AG08396 (cell line): ENCODE data around the gene NDUFAF2.

Experiments used
- DNase-seq: peaks from one replicate; pipeline ENCODE4 v3.0.0; 2012; ENCODE audit warnings: low spot score, mixed read lengths

NDUFAF2 gene

DNA sequence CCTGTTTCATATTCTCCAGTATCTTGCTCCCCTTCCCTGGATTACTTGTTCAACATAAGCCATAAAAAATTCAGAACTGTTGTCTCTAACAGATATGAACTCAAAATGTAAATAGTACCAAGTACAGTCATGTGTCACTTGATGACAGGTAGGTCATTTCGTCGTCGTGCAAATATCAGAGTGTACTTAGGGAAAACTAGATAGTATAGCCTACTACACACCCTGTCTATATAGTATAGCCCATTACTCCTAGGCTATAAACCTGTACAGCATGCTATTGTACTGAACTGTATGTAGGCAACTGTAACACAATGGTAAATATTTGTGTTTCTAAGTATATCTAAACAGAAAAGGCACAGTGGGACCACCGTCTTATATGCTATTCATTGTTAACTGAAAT is 178.1 kb downstream of the NDUFAF2 start:
- no peak for DNase-seq

DNA sequence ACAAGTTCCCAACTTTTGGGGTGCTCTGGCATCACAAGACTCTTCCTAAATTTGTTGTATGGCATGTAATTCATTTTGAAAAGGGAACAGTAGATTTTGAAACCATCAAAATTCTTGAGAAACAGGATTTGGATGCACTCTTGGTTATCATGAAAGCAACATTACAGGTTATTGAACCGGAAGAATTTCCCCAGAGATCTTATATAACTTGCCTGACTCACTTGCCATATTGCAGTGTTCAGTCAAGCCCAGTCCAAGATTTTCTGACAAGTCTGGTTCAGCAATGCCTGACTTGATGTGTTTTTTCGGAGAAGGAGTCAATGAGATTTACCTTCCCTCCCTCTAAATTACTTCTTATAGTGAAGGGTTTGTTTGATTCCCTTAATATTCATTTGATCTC is 185.3 kb downstream of the NDUFAF2 start:
- DNase-seq: no peak

DNA sequence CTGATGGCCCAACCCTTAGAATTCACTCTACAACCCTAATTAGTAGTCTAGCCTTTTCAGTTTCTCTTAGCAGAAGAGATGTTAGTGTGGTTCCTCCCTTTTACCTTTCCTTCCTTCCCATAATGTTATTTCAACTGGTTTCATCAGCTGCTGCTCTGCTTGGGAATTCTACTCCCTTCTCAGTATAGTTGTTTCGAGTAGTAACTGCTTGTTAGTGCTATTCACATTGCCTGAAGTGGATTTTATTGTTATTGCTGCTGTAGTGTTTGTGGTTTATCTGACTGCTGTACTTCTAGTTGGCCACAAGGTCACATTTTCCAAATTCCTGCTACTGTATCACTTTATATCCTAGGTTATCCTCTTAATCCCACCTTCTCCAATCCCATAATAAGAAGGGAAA is 187.6 kb downstream of the NDUFAF2 start:
- no peak for DNase-seq

DNA sequence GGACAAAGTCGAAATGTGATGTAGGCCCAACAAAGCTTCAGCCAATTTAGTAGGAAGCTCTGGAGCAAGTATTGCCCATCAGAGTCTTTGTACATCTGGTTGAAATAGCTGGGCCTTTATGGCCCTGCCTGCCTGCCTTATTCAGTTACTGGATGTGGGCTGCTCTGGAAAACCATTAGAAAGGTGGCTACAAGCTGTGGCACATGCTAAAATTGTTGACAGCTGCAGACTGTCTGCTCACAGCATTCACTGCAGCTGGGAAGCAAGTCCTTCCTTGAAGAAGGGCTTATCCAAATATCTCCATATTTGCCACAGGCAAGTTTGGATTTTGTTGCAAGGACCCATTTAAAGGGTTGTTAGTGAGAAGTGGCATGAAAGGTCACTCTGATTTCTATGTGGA is 192.8 kb downstream of the NDUFAF2 start:
- no peak for DNase-seq

DNA sequence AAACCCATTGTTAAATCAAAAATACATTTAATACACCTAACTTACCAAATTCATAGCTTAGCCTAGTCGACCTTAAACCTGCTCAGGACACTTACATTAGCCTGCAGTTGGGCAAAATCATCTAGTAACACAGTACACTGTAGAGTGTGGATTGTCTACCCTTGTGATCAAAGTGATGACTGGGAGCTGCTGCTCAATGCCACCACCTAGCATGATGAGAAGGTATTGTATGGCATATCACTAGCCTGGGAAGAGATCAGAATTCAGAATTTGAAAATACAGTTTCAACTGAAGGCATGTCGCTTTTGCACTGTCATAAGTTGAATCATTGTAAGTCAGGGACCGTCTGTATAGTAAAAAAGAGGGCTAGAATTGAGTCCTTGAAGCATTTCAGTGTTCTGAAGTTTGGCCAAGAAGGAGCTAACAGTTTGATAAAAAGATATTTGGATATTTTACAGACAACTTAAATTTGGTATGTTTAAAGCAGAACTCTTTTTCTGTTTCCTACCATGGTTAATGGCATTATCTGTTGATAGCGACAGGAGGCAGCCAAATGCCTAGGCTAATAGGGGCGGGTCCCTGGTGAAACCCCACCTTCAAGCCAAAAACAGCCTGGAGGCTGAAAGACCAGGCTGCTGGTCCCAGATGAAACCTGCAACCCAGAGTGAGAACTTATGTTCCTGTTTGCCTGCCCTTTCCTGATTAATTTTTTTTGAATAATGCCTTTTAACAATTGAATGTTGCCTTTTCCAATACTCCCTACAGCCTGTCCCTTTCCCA is 194.3 kb downstream of the NDUFAF2 start:
- DNase-seq: no peak

DNA sequence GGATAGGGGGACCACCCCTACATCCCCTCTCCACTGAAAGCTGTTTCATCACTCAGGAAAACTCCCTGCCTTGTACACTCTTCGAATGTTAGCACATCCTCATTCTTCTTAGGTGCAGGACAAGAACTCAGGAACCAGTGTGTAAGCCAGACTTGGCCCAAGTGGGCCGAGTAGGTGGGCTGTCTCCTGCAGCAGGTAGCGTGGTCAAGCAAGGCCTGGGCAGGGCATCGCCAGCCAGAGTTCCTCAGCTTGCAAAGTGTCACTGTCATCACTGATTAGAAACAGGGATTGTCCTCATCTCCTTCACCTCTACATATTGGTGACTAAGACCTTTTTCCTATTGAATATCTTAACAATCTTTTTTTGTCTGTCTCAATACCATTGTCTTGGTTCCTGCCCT is 194.9 kb downstream of the NDUFAF2 start:
- DNase-seq: no peak

DNA sequence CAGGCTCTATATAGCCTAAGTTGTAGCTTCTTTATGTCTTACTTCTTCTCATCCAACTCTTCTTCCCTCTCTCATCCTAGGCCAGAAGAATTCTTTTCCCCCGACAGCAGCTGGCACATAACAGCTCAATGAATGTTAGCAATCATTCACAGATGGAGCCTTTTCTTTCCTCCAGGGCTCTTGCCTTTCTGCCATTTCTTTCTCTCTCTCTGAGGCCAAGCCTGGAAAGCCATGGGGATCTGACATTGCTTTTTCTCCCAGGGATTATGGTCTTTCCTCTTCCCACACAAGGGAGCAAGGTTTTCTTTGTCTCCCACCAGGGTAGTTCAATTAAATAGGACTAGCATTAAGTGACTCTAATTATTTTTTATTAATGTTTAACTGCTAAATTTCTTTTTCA is 196.8 kb downstream of the NDUFAF2 start:
- DNase-seq: no peak

DNA sequence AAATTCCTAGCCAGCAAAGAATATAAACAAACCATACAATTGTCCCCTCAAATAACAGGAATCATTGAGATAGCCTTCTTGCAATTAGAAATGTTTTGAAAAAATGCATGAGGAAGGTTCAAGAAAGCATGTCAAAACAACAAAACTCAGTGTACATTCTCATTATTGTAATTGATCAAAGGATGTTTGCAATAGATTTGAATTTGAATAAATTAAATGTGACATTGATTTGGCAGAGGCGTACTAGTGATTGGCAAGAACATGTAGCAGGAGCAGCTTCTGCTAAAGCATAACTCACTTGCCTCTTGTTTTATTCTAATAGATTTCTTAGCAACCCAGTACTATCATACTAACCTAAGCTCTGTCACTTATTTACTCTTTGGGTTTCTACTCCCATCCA is 197.4 kb downstream of the NDUFAF2 start:
- DNase-seq: no peak

DNA sequence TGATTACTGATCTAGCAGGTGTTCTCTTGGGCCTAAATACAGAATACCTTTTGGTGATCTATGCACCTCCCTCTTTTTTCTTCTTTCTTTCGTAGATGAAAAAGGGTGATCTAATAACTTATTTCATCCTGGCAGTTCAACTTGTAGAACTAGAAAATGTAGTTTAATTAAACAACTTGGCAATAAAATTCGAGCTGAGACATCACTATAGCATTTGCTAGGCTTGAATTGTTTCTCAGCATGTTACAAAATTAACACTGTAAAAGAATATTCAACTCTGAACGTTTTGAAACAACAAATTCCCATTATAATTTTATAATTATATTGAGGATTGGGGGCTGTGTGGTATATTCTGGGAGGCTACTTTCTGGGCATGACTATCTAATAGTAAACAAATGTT is 197.8 kb downstream of the NDUFAF2 start:
- DNase-seq: no peak

DNA sequence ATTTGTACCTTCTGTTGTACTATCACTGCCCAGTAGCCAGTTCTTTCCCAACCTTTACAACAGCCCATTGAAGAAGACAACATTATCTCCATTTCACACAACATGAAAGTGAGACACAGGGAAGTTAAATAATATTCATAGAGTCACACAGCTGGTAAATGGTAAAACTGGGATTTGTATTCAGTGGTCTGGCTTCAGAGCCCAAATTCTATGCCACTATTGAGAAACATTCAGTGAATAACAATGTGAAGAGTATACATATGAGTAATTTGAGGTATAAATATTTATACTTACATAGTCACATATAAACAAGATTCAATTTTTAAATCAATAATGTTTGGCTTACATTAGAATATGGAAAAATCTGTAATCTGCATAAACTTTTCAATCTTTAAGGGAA is 203.5 kb downstream of the NDUFAF2 start:
- no peak for DNase-seq

DNA sequence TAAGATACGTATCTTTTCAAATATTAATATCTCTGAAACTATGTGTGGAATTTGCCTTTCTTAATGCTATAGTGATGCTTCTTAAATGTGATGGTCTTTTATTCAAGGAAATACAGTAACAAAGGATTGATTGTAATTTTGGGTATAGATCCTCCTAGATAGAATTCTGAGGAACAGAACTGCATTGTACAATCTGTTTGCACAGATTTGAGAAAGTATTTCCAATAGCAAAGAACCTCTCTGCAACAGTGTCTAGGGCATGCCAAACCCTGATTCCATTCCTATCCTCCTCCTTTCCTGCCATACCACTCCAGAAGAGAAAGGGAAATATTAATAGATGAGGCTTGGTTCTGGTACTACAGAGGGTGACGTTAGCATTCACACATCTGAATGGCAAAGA is 206.9 kb downstream of the NDUFAF2 start:
- no peak for DNase-seq

DNA sequence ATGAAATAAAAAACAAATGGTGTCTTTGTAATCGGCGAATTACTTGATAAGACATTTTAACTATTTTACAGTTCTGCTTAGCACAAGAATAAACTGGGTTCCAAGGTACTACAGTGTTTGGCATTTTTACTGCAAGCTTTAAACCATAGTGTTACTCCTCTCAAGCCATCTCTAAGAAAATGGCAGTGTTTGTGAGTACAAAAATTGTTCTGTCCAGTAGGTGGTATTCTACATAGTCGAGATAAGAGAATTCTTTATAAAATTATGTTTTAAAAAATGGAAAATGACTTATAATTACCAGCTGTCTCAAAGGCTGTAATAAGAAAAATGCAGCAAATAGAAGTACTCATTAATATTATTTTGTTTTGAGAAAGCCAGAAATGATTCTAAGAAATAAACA is 214.1 kb downstream of the NDUFAF2 start:
- no peak for DNase-seq

DNA sequence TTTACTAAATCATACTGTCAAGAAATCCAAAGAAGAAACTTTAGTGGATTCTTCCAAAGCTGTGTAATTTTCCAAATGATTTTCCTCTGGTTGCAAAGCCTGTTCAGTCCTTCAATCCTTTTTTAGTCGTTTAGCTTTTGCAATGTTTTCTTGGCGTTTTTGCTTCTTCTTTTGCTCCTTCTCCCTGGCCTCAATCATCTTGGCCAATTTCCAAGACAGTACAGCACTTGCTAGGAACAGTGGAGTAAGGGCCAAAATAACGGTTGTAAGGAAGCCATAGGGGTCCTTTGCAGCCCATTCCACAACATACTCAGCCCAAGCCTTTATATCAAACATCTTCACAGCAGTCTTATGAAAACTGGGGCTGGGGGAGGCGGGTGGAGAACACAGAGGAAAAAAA is 214.8 kb downstream of the NDUFAF2 start:
- no peak for DNase-seq

DNA sequence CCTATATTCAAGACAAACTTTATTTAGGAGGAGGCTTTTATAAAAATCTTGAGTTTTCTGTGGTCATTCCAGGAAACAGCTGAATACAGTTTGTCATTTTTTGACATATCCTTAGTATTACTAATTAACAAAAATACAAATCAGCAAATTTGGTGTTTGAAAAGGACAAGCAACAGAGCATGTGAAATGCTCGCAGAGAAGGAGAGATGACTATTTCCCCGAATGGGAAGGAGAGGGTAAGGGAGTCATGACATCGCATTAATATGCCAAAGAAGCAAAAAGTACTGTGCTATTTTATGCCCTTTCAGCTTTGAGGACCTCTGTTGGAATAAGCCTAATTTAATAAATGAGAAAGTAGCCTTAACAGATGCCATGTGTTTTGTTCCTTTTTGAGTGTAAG is 215.5 kb downstream of the NDUFAF2 start:
- DNase-seq: no peak

DNA sequence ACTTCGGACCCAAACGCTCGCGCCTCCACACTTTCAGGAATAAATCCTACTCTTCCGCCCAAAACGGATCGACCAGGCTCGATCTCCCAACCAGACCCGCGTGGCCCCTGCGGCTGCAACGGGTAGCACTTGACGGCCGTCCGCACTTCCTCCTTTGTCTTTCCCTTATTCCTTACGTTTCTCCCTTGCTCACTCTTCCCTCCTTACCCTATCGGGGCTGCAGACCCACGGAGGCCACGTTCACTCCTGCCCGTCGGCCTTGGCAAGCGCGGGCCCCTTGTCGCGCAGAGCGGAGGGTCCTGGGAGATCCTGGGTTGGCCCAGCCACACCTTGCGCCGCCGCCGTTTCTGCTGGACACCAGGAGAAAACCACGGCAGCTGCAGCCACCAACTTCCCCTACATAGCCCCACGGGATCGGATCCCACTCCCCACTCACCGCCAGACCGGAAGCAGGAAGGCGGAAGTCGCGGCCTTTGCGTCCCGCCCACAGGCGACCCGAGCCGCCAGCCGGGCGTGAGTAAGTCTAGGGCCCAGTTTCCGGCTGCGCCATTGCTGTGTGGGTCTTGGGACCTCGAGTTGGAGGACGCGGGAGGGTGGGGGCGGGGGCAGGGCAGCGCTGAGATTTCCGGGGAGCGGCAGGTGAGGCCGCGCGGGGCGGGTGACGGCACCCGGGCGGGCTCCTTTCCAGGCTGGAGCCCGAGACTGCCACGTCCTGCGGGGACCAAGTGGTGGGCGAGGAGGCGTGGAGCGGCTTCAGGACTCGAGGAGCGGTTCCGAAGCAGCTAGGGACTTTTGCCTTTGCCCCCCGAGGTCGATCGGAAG is 217.2 kb downstream of the NDUFAF2 start, which contains the start of gene SMIM15:
Gene SMIM15, minus strand, starts transcription at position 459 of the 822 bp plus-strand sequence. CDS start 2,297 bp downstream, outside the sequence.
- peak; percentile 90 for DNase-seq

DNA sequence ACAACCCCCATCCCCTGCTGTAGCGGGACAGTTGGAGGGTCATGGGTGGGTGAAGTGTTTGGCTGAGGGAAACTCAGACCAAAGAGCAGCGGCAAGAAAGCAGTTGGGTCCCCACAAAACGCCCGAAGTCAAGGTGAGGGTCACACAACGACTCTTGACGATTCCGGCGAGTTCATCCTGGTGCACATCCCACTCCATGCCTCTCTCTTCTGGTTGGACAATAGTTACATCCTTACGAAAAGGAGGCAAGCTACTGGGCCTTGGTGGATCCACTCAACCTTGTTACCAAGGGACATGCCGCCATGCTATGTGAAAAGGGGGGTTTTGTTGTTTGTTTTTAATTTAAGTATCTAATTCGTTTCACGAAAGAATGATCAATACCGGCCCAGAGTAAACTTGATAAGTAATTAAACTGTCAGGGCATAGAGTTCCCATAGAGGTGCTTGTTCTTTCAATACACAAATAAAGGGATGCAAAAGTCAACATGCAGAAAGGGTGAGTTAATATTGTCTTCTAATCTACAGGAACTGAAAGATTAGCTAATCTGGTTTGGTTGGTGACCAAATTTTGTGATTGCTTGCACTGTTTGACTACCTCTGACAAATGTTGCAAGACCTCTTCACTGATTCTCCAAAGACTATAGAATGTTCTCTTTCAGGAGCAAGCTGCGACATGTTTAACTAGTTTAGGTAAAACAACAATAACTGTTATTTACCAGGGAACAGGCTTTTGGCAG is 218.0 kb downstream of the NDUFAF2 start:
- DNase-seq: peak; percentile 32

DNA sequence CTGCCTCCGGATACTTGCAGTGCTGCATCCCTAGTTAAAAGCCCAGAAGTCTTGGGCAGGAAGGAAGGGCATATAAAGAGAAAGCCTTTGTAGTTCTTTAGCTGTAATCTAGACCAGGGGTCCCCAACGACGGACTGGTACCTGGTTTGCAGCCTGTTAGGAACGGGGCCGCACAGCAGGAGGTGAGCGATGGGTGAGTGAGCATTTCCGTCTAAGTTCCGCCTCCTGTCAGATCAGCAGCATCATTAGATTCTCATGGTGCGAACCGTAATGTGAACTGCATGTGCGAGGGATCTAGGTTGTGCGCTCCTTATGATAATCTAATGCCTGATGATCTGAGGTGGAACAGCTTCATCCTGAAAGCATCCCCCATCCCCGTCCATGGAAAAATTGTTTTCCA is 218.9 kb downstream of the NDUFAF2 start:
- no peak for DNase-seq

DNA sequence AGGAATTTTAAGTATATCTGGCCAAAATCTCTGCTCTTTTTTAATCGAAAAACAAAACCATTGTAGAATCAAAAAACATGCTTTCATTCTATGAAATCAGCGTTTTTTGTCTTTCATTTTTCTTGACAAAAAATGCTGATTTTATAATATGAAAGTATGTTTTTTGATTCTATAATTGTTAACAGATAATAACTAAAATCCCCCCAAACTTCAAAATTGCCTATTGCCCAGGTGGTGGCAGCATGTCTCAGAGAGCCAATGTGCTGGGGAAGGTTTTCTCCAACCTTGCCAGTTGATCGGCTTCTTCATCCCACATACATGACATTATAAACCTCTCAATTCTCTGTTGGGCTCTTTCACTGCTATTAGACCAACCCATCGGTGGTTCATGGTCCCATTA is 222.4 kb downstream of the NDUFAF2 start:
- peak; percentile 46 for DNase-seq

DNA sequence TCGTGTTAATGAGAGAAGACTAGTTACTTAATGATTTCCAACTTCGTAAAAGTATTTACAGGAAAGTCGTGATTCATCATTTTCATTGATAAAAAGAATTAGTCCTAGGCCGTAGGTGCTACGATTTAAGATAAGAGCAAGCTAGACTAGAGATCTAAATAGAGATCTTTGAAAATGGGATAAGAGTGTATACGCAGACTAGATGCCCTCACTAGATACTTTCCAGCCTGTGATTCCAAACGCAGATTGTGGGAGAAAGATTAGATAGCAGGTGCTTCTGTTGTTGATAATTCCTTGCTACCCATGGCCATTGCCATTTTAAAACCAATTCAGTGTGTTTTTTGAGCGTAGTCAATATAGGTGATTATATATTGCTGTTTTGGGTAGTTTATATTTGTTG is 223.9 kb downstream of the NDUFAF2 start:
- DNase-seq: no peak

DNA sequence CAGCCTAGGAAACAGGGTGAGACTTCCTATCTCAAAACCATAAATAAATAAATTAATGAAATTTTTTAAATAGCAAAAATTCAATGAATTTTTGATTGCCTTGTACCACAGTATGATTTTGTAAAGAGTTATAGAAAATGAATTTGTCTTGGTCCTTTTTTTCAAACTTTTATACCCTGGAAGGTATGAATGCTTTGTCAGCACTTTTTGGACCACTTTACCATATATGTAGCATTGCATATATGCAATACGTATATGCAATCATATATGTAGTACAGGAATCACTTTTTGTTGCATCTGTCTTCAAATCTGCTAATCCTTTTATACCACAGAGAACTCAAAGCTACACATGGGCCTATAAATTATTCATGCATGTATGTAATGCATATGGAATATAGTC is 226.5 kb downstream of the NDUFAF2 start:
- no peak for DNase-seq

DNA sequence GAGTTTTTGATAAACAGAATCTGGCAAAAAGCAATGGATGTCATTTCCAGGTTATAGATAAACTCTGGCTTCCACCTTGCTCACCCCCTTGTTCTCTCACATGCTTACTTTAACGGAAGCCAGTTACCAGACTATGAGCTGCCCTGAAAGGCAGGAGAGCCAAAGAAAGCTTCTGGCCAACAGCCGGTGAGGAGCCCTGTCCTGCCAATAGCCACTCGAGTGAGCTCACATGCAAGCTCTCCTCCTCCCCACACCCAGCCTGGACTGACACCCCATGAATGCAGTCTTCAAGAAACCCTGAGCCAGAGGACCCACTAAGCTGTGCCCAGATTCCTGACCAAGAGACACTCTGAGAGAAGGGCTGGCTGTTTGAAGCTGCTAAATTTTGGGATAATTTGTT is 231.6 kb downstream of the NDUFAF2 start:
- DNase-seq: no peak

DNA sequence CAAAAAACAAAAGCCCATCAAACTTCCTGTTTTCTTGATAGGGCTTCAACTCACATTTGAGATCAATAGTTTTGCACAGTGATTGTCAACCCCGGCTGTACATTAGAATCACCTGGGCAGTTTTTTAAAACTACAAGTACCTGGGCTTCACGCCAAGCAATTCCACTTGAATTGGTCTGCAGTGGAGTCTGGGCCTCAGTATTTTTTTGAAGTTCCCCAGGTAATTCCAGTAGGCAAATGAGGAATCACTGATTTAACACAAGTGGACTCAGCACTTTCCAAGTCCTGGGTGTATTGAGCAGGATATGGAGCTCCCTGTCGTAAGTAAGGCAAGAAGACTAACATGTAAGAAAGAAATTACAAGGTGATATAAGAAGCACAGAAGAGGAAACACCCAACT is 232.1 kb downstream of the NDUFAF2 start:
- no peak for DNase-seq

DNA sequence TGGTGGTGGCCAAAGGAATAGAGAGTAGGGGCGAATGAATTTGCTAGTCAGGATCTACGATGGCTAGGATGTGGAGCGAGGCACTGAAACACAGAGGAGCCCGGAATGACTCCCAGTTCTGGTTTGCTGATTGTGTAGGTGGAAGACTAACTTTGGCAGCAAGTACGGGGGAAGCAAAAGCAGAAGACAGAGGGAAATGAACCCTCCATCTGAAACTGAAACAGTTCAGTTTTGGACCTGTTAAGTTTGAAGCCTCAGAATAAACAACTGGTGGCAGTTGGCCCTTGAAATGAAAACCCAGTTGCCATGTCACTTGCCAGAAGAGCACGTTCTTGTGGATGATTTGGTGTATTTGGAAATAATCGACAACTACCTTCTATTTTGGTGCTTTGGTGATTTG is 232.7 kb downstream of the NDUFAF2 start:
- no peak for DNase-seq
